K562 (cell line): ENCODE measurements around the gene PITHD1. TPM values are rescaled to one million over a fixed set of nuclear protein-coding genes. Genes with fewer than 3 reads are reported as not detected.
"Not testable (repeated sequence)": the region's sequence is repeated elsewhere in the genome, so short reads cannot be mapped to it uniquely, and the experiment has no call there.

Experiments used
- ATAC-seq: fragments of 200-7000 bp; cut with Tn5 transposase; 3 replicates; pipeline ENCODE4 v1.9.1; 2020; ENCODE audit warnings: moderate library complexity
- BruUV-seq: library from RNA; stranded (reverse); fragments of 400-500 nt; replicated peaks from 2 replicates; lab custom pipeline; 2021; lab: Mats Ljungman, UMichigan
- CTCF ChIA-PET: fragments of 300-600 bp; formaldehyde crosslinking; extraction: SDS; loops from one replicate; lab custom pipeline; 2021; ENCODE audit warnings: low intra/inter-chr PET ratio; lab: Yijun Ruan, JAX
- POLR2A ChIA-PET: fragments of 300-600, 350-650 bp; sonication (Branson Sonifier 250); formaldehyde crosslinking; extraction: SDS; loops from one replicate; lab custom pipeline; 2021; ENCODE audit warnings: antibody characterized with exemption, inconsistent platforms; lab: Yijun Ruan, JAX
- DNase-seq, 4 experiments: peaks; one replicate each; pipeline versions ENCODE4 v3.0.0 to v3.0.0-alpha.2; 2011 to 2018; ENCODE audit warnings: low spot score in 3 of 4, mixed read lengths in 3 of 4; ENCODE audit errors: extremely low read depth in 1 of 4
- FAIRE-seq: peaks from 2 replicates; lab custom pipeline; 2011; peaks lifted over from hg19 to GRCh38; lab: Jason Lieb, UNC
- H2AFZ ChIP-seq: 2 replicates; pipeline ENCODE4 v1.6.0; 2011; ENCODE audit warnings: low read depth, low read length, control low read depth, inconsistent platforms
- H3K27ac ChIP-seq: fragments of 200-600 bp; 3 replicates; pipeline ENCODE4 v1.8.0; 2011; ENCODE audit warnings: low read depth, mild to moderate bottlenecking, control low read depth, inconsistent platforms, low read length, moderate library complexity, mixed read lengths; ENCODE audit errors: extremely low read depth
- H3K27me3 ChIP-seq, 2 experiments: fragments of 300-600 bp in 1 of 2; 2 replicates in 1 of 2; 3 replicates in 1 of 2; pipeline versions ENCODE4 v1.6.0 to v1.8.0; 2011; ENCODE audit warnings: inconsistent platforms in 2 of 2, low read length in 2 of 2, mild to moderate bottlenecking in 1 of 2, mixed read lengths in 1 of 2, moderate library complexity in 1 of 2; ENCODE audit not compliant: control insufficient read depth in 2 of 2, insufficient read depth in 2 of 2
- H3K36me3 ChIP-seq: fragments of 300-600 bp; 3 replicates; pipeline ENCODE4 v1.8.0; 2011; ENCODE audit warnings: mild to moderate bottlenecking, low read length, inconsistent platforms; ENCODE audit not compliant: control insufficient read depth, insufficient read depth
- H3K4me1 ChIP-seq, 2 experiments: fragments of 200-600 bp in 1 of 2; replicated peaks in 1 of 2; 2 replicates in 1 of 2; 3 replicates in 1 of 2; pipeline versions ENCODE4 v1.5.1 to v1.8.0; 2011; ENCODE audit warnings: inconsistent platforms in 2 of 2, low read length in 2 of 2, mild to moderate bottlenecking in 1 of 2, mixed read lengths in 1 of 2, moderate library complexity in 1 of 2; ENCODE audit not compliant: control insufficient read depth in 2 of 2, insufficient read depth in 2 of 2
- H3K4me2 ChIP-seq: 2 replicates; pipeline ENCODE4 v1.6.1; 2011; ENCODE audit warnings: low read length, control low read depth, inconsistent platforms, mixed read lengths; ENCODE audit not compliant: insufficient read depth
- H3K4me3 ChIP-seq: fragments of 200-600 bp; sonication (generic), shearing (Covaris generic); 2 replicates; pipeline ENCODE4 v1.5.1; 2016; ENCODE audit warnings: control low read depth, inconsistent platforms
- H3K79me2 ChIP-seq: fragments of 200-600 bp; 3 replicates; pipeline ENCODE4 v1.8.0; 2011; ENCODE audit warnings: low read length, inconsistent platforms; ENCODE audit not compliant: control insufficient read depth, insufficient read depth
- H3K9ac ChIP-seq, 2 experiments: 2 replicates each; pipeline versions ENCODE4 v1.6.0 to v1.6.1; 2011; ENCODE audit warnings: low read depth in 2 of 2, low read length in 2 of 2, control low read depth in 1 of 2, inconsistent platforms in 1 of 2, mild to moderate bottlenecking in 1 of 2, mixed read lengths in 1 of 2; ENCODE audit not compliant: insufficient read depth in 1 of 2
- H3K9me1 ChIP-seq: one replicate; pipeline ENCODE4 v1.6.0; 2011; ENCODE audit warnings: inconsistent platforms, mild to moderate bottlenecking, low read length, moderate library complexity; ENCODE audit not compliant: control insufficient read depth, insufficient read depth
- H3K9me3 ChIP-seq: replicated peaks from 2 replicates; pipeline ENCODE4 v1.5.1; 2011; ENCODE audit warnings: low read depth, low read length, inconsistent platforms; ENCODE audit not compliant: control insufficient read depth, insufficient read depth
- H4K20me1 ChIP-seq: replicated peaks from 2 replicates; pipeline ENCODE4 v1.6.1; 2011; ENCODE audit warnings: low read length, inconsistent platforms, mixed read lengths; ENCODE audit not compliant: control insufficient read depth, insufficient read depth
- NFIC ChIP-seq: fragments of 450-650 bp; IDR thresholded peaks from 2 replicates; pipeline ENCODE4 v1.6.1; 2017; ENCODE audit warnings: mild to moderate bottlenecking, inconsistent platforms
- SRF ChIP-seq, 2 experiments: fragments of 250-450, 450-650 bp in 1 of 2; sonication (Bioruptor Pico) in 1 of 2; sonication (generic) in 1 of 2; formaldehyde crosslinking; IDR thresholded peaks; 2 replicates each; pipeline versions ENCODE4 v1.5.0 to v1.5.1; 2020 to 2022; ENCODE audit warnings: mild to moderate bottlenecking in 1 of 2, missing genetic modification reagents in 1 of 2
- WGBS: fragments of 100-300 bp; shearing (Covaris generic); methylation state at CpG from one replicate; pipeline ENCODE4 v1.1.6; 2016; ENCODE audit warnings: low coverage, mixed read lengths; ENCODE audit not compliant: insufficient coverage; ENCODE audit errors: missing lambda C conversion rate; 5-methylcytosine and 5-hydroxymethylcytosine counted together
- in situ Hi-C: fragments of 300-500 bp; cut with MboI; formaldehyde crosslinking; loops from 4 replicates; pipeline ENCODE4 v1.15.0; 2018; ENCODE audit warnings: inconsistent platforms, mixed read lengths
- intact Hi-C: fragments of 100-400 bp; cut with micrococcal nuclease; formaldehyde crosslinking; loops from 2 replicates; pipeline ENCODE4 v1.14.2; 2022
- polyA plus RNA-seq, 8 experiments: library from polyadenylated mRNA; depleted of rRNA in 4 of 8; stranded (reverse) in 5 of 8; unstranded in 3 of 8; fragments of >200 nt; fragmentation: Nextera tagmentation in 2 of 8; fragmentation: Illumina TruSeq in 1 of 8; extraction: Ambion mirVana in 2 of 8; extraction: Trizol in 1 of 8; gene quantifications; 2 replicates each; pipeline versions ENCODE4 v1.2.1 to v1.2.3, GENCODE V29; 2011 to 2014; ENCODE audit warnings: inconsistent platforms in 1 of 8, missing spikeins in 1 of 8
- total RNA-seq, 7 experiments: library from RNA; depleted of rRNA in 6 of 7; stranded (reverse); fragments of >200 nt in 6 of 7; fragmentation: Illumina TruSeq in 2 of 7; extraction: Trizol in 2 of 7; gene quantifications; 2 replicates each; pipeline versions ENCODE4 v1.2.1 to v1.2.3, GENCODE V29; 2011 to 2021; ENCODE audit warnings: low replicate concordance in 1 of 7

PITHD1 gene
- total and polyA plus RNA-seq, 9 of the 15 experiments (the other 6 are each of a cell fraction or from before 2014, with no cell fraction given) = 46.5 to 175 (median 149) TPM

- no TSS peak for BruUV-seq
- Histone ChIP-seq H3K9ac (peak overlapping the region in 1 of 2 experiments; percentile 28; a peak in 2 of 4 replicates), H3K27ac (no peak overlapping the region), H3K79me2 (peaks cover 24% of the 10 kb centered on the region), H3K9me1 (peaks cover 5% of the 10 kb centered on the region), H4K20me1 (no peaks in the 10 kb centered on the region), H3K4me3 (no peak overlapping the region), H2AFZ (no peak overlapping the region), H3K4me1 (peaks cover 21 to 35% of the 10 kb centered on the region in 2 experiments), H3K27me3 (no peaks in the 10 kb centered on the region), H3K9me3 (no peaks in the 10 kb centered on the region)
- no peak for ATAC-seq
- DNase-seq = no peak
- 57% methylated on average over 10 of the region's 10 CpGs for WGBS
- POLR2A ChIA-PET = interaction anchor here (0.6 to 6.8 kb wide), 14 partner anchors 9 to 884 kb away, joined by 3 to 71 read pairs (median 3); partner anchors contain the start of genes LYPLA2, PITHD1 and PNRC2
- no peak for FAIRE-seq
- in situ Hi-C loops (no loop called here), intact Hi-C loops (loop anchor here (2.0 kb wide), 1 partner anchor 29 kb away; no protein-coding TSS in a partner anchor)
- CTCF ChIA-PET = no interaction called here
- TF ChIP-seq SRF (CRISPR knock-in tag; IDR thresholded peaks at IDR 0.05) (no peak), NFIC (peak; percentile 22; the same call in 1 of the 2 replicates)
- TF ChIP-seq, all 486 proteins: peak for 1
- H3K36me3 ChIP-seq = peaks cover 25% of the 10 kb centered on the region; the same call in 2 of the 3 replicates
- peak overlapping the region; percentile 96; the same call in 1 of the 2 replicates for H3K4me2 ChIP-seq
Observed at GRCh38 chr1:23801876-23802275, 23.7 kb downstream of the PITHD1 start.

- H3K27me3 ChIP-seq, H3K9me1 ChIP-seq, BruUV-seq, intact Hi-C loops, FAIRE-seq, DNase-seq, H3K9me3 ChIP-seq, H3K4me2 ChIP-seq, H2AFZ ChIP-seq, H3K4me3 ChIP-seq, in situ Hi-C loops, H3K9ac ChIP-seq, H4K20me1 ChIP-seq, H3K27ac ChIP-seq, CTCF ChIA-PET, ATAC-seq: not testable (repeated sequence)
- WGBS = 88% methylated on average over 6 of the region's 7 CpGs
- peaks cover 15% of the 10 kb centered on the region; the same call in 2 of the 3 replicates for H3K36me3 ChIP-seq
- peaks cover 24% of the 10 kb centered on the region for H3K79me2 ChIP-seq
- H3K4me1 ChIP-seq = peaks cover 29 to 37% of the 10 kb centered on the region in 2 experiments
- POLR2A ChIA-PET = interaction anchor here (0.6 to 6.8 kb wide), 9 partner anchors 8 to 277 kb away, joined by 3 to 71 read pairs (median 4); partner anchors contain the start of genes LYPLA2, PITHD1 and PNRC2
Observed at GRCh38 chr1:23802809-23803342, 24.7 kb downstream of the PITHD1 start.
